Measurements from ENCODE around the gene BHLHA9.

GRCh38 chr17:1312261-1312870, 42.1 kb downstream of the BHLHA9 start:
- TF ChIP-seq POLR2A (IDR thresholded peaks at IDR 0.05) (no peak), POLR2AphosphoS5 (IDR thresholded peaks at IDR 0.05) (no peak), EP300 (IDR thresholded peaks at IDR 0.05) (no peak)
- TF ChIP-seq, protein P1, sequence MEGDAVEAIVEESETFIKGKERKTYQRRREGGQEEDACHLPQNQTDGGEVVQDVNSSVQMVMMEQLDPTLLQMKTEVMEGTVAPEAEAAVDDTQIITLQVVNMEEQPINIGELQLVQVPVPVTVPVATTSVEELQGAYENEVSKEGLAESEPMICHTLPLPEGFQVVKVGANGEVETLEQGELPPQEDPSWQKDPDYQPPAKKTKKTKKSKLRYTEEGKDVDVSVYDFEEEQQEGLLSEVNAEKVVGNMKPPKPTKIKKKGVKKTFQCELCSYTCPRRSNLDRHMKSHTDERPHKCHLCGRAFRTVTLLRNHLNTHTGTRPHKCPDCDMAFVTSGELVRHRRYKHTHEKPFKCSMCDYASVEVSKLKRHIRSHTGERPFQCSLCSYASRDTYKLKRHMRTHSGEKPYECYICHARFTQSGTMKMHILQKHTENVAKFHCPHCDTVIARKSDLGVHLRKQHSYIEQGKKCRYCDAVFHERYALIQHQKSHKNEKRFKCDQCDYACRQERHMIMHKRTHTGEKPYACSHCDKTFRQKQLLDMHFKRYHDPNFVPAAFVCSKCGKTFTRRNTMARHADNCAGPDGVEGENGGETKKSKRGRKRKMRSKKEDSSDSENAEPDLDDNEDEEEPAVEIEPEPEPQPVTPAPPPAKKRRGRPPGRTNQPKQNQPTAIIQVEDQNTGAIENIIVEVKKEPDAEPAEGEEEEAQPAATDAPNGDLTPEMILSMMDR (IDR thresholded peaks at IDR 0.05), result no peak

Measured in suprapubic skin (tissue), 4 donors.